Activated naive CD4-positive, alpha-beta T cell treated with anti-CD3 and anti-CD28 coated beads, Interleukin-2, amount 50 U/mL, for 72 hours (primary cell): Measurements from ENCODE around the gene MAU2. TPM values are rescaled to one million over a fixed set of nuclear protein-coding genes. Genes with fewer than 3 reads are reported as not detected.

ENCODE experiments used
- ATAC-seq, 2 donors: fragments of 150-1000 bp; cut with Tn5 transposase; 2 replicates each; pipeline ENCODE4 v1.10.0; 2021; ENCODE audit warnings: mild to moderate bottlenecking in 2 of 2, moderate library complexity in 2 of 2
- DNase-seq, 2 donors: peaks; one replicate each; pipeline ENCODE4 v3.0.0; 2021 to 2022; ENCODE audit warnings: low spot score in 2 of 2
- H3K27ac Mint-ChIP-seq, 2 donors: one replicate each; pipeline ENCODE4 v1.8.0; 2022; ENCODE audit warnings: mild to moderate bottlenecking in 2 of 2, mixed read lengths in 2 of 2
- H3K36me3 Mint-ChIP-seq, 2 donors: one replicate each; pipeline ENCODE4 v1.8.0; 2022; ENCODE audit warnings: mixed read lengths in 2 of 2
- H3K9me3 Mint-ChIP-seq, 2 donors: one replicate each; pipeline ENCODE4 v1.8.0; 2022; ENCODE audit warnings: mixed read lengths in 2 of 2
- total RNA-seq, 2 donors: library from RNA; stranded (reverse); gene quantifications; one replicate each; pipeline ENCODE4 v1.2.3, GENCODE V29; 2022

The MAU2 gene
- total RNA-seq, 2 donors from 2014 or later, result 36.0 to 62.2 TPM

DNA sequence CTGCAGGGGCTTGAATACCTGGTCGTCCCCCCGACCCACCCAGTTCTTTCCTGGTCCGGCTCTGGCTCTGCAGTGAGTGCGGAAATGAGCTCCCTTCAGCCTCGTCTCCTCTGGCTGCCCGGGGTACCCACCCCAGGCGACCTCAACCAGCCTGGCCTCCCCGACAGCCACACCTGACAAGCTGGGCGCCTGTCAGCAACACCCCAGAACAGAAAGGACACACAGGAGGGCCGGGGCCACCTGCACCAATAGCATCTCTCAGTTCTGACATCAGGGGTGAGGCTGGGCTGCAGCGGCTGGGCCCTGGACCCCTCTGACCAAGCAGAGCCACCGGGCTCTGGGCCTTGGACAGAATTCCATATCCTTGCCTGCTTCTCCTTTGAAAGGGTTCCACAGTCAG, 20.0 kb upstream of the MAU2 start:
- Mint-ChIP-seq H3K27ac (peak overlapping the region in 1 of 2 donors; percentile 66), H3K9me3 (no peaks in the 10 kb centered on the region), H3K36me3 (no peaks in the 10 kb centered on the region)
- DNase-seq (no peak), ATAC-seq (no peak)

DNA sequence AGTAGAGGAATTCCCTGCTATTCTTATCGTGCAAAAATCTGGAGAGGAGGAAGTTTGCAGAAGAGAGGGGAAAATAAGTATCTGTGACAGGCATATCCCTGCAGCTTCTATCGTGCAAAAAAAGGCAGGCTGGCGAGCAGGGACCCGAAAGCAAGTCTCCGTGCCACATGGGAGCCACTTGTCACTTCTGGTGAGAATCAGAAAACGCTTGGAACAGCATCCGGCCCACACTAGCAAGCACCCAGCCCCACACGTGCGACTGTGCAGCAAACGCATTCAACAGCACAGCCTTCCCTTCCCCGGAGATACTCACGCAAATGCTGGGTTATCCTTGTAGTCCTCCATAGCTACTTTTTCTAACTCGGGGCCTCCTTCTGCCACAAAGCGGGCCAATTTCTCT, 17.2 kb upstream of the MAU2 start:
- DNase-seq, result no peak
- no peaks in the 10 kb centered on the region for H3K9me3 Mint-ChIP-seq
- no peak for ATAC-seq
- H3K36me3 Mint-ChIP-seq, result no peaks in the 10 kb centered on the region
- H3K27ac Mint-ChIP-seq, result no peak overlapping the region

DNA sequence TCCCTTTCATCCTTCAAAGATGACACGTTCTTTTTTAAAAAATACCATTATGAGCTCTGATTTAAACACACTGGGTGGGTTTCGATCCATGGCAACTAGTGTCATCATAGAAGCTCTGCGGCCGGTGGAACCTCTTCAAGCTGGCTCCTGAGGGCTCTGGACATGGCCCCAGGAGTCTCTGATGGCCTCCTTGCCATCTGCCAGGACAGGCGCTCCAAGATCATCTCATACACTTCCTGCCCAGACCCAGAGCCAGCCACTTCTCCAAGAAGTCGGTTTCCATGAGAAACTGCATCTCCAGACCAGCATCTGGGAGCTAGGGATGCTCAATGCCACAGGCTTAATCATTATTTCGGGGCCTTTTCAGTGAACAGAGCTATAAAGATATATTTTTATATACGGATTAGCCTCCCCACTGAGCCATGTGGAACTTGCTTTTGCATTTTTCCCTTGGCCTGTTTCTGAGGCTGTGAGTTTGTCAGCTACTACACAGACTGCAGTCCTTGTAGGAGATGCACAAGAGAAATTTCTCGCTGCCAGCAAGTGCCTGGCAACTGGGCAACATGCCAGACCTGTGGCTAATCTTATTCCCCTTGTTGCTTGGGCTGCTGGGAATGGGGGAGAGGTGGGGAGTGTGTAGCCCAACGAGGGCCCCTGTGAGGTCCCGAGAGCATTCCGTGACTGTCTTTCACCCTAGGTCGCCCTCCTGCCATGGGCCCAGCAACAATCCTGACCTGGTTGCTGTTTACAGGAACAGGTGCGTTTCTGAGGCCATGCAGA, 16.3 kb upstream of the MAU2 start:
- peak overlapping the region in 1 of 2 donors; percentile 36 for H3K27ac Mint-ChIP-seq
- ATAC-seq, result no peak
- no peaks in the 10 kb centered on the region for H3K9me3 Mint-ChIP-seq

DNA sequence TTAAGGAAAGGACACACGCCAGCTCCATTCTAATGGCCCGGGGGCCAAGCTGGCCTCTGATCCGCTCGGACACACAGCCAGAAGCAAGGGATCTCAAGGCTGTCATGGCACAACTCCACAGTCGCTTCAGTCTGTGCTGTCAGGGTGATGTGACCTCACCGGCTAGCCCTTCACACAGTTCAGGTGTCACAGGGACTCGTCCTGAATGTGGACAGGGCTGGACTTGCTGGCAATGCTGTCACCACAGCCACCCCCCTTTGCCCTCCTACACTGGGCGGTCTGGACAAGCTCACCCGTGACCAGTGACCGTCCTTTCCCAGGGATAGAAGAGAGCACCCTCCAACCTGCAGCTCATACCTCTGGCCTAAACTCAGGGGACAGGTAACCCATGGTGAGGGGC, 15.6 kb upstream of the MAU2 start:
- no peak overlapping the region for H3K27ac Mint-ChIP-seq
- ATAC-seq (no peak), DNase-seq (no peak)
- H3K36me3 Mint-ChIP-seq, result no peaks in the 10 kb centered on the region
- H3K9me3 Mint-ChIP-seq, result no peaks in the 10 kb centered on the region

More for the DNA sequence above, 16.3 kb upstream of the MAU2 start:
- DNase-seq, result no peak
- H3K36me3 Mint-ChIP-seq, result no peaks in the 10 kb centered on the region

DNA sequence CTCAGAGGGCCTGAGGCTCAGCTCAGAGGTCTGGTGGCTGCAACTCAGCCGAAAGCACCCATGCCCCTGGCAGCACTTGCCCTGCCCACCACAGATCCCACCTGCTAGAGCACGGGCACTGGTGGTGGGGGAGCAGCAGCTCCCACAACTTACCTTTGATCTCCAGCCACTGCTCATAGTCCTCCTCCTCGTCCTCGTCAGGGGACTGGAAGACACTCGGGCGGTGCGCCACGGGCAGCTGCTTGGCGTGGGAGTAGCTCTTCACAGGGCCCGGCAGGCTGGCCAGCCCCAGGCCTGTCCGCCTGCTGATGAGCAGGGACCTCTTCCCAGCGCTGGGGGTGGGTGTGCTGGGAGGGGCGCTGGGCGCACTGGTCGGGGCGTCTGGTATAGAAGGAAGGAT, 14.9 kb upstream of the MAU2 start:
- ATAC-seq (no peak), DNase-seq (no peak)
- Mint-ChIP-seq H3K9me3 (no peaks in the 10 kb centered on the region), H3K36me3 (no peaks in the 10 kb centered on the region), H3K27ac (no peak overlapping the region)

DNA sequence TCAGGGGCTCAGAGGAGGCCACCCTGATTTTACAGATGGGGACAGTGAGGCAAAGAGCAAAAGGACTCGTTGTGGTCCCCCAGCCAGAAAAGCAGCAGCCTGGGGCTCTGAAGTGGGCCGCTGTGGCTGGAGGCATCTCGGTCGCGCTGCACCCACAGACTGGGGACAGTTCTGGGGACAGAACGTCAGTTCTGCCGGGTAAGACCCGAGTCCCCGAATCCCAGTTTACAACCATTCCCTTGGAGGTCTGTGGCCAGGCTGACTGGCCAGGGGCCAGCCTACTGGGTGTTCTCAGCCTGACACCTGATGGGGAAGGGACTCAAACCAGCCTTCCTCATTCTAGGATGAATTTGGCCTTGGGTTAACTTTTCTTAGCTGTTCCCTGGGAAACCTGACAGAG, 14.4 kb upstream of the MAU2 start:
- no peaks in the 10 kb centered on the region for H3K9me3 Mint-ChIP-seq
- no peak for DNase-seq
- H3K36me3 Mint-ChIP-seq, result no peaks in the 10 kb centered on the region
- H3K27ac Mint-ChIP-seq, result no peak overlapping the region
- no peak for ATAC-seq

DNA sequence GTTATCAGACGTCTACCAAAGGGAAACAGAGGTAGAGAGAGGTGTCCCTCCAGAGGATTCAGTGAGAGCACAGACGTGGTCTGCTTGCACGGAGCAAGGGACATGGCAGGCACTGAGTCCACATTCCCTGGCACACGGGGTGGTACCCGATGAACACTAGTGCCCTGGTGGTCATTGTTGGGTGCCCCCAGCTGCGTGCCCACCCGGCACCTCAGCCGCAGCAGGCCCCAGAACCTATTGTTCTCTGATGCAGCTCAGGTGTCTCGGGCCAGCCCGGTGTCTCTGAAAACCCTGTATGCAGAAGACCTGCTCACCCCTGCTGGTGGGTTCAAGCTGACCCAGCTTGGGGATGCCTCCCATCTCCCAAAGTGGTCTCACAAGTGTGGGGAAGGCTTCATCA, 12.3 kb upstream of the MAU2 start:
- H3K27ac Mint-ChIP-seq, result no peak overlapping the region
- no peaks in the 10 kb centered on the region for H3K36me3 Mint-ChIP-seq
- no peak for ATAC-seq
- no peak for DNase-seq
- no peaks in the 10 kb centered on the region for H3K9me3 Mint-ChIP-seq

DNA sequence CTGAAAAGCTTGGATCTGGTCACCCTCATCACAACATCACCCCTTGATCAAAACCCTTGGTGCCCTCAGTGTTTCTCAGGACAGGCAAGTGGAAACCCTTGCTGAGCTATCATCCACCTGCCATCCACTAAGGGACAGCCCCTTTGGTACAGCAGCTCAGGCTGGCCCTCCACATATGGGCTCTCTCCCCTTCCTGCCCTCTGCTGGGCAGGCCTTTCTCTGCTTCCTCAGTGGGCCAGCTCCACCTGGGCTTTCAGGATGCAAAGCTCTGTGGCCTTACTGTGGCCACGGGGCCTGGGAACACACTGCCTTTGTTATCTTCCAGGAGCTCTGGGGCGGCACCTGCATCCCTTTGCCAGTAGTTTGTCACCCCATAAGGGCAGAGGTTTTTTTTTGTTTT, 5.2 kb upstream of the MAU2 start:
- peak overlapping the region; percentile 43 to 88 for H3K27ac Mint-ChIP-seq
- ATAC-seq, result peak in 1 of 2 donors; percentile 27
- H3K9me3 Mint-ChIP-seq, result no peaks in the 10 kb centered on the region
- DNase-seq, result no peak
- H3K36me3 Mint-ChIP-seq, result peaks cover 5 to 6% of the 10 kb centered on the region in 2 donors

DNA sequence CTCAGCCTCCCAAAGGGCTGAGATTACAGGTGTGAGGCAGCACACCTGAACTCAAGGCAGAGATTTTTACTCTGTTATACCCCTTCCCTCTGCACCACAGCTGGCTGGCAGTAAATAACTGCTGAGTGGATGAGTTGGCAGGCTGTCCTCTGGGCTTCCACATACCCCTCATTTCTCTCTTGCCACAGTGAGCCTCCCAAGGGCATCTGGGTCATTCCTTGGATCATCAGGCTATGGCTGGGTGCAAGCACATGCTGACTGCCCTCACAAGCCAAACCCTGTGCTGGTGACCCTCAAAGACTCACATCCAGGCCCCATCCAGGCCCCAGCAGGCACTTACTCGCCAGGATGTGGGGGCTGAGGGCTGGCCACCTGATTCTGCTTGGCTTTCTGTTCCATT, 4.5 kb upstream of the MAU2 start:
- ATAC-seq, result no peak
- no peak for DNase-seq
- no peaks in the 10 kb centered on the region for H3K9me3 Mint-ChIP-seq
- peaks cover 5 to 6% of the 10 kb centered on the region in 2 donors for H3K36me3 Mint-ChIP-seq
- H3K27ac Mint-ChIP-seq, result peak overlapping the region; percentile 63 to 88

DNA sequence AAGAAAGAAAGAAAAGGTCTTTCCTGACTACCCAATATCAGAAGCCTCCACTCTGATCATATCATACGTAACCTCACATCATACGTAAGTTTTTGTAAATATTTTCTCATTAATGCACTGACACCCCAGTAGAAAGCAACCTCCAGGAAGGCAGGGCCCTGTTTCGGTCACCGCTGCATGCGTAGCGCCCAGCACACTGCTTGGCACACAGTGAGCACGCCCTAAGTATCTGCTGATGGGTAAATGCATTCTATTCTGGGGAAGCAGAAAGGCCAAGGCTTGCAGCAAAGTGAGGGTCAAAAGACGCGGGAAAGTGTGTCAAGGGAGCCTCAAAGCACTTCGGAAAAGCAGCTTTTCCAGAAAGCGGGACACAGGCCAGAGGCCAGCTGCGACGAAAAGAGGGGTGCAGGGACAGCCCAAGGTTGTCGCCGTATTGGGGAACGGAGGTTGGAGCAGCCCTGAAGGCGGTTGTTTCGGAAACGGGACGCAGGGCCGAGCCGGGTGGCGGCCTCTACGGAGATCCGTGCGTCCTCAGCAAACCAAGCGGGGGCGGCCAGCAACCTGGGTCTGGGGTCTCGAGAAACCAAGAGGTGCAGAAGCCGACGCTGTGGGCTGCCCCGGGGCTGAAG, 783 bp upstream of the MAU2 start:
- H3K36me3 Mint-ChIP-seq, result peaks cover 6 to 10% of the 10 kb centered on the region in 2 donors
- H3K9me3 Mint-ChIP-seq, result no peaks in the 10 kb centered on the region
- peak overlapping the region; percentile 89 to 100 for H3K27ac Mint-ChIP-seq
- ATAC-seq (peak; percentile 8 to 11), DNase-seq (peak in 1 of 2 donors; percentile 6)

DNA sequence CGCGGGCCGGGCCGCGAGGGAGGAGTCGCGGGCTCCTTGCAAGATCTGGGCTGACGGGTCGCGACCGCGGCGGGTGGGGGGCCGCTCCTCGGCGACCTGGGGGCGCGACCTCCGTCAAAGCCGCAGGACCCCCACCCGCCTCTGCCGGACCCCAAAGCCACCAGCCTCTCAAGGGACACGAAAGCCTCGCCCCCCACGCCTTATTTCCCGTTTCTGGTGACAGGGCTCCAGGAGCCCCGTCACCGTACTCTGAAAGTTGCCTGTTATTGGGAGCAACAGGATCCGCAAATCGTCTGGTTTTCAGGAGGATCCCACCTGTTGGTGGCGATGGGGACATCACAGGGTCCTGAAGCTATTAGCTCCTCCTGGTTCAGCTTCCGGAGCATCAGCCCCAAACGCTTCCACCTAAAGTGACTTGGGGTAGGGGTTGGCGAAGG, 530 bp downstream of the MAU2 start:
- ATAC-seq, result no peak
- Mint-ChIP-seq H3K9me3 (no peaks in the 10 kb centered on the region), H3K36me3 (peaks cover 6 to 20% of the 10 kb centered on the region in 2 donors), H3K27ac (peak overlapping the region; percentile 89 to 96)
- peak in 1 of 2 donors; percentile 17 for DNase-seq

DNA sequence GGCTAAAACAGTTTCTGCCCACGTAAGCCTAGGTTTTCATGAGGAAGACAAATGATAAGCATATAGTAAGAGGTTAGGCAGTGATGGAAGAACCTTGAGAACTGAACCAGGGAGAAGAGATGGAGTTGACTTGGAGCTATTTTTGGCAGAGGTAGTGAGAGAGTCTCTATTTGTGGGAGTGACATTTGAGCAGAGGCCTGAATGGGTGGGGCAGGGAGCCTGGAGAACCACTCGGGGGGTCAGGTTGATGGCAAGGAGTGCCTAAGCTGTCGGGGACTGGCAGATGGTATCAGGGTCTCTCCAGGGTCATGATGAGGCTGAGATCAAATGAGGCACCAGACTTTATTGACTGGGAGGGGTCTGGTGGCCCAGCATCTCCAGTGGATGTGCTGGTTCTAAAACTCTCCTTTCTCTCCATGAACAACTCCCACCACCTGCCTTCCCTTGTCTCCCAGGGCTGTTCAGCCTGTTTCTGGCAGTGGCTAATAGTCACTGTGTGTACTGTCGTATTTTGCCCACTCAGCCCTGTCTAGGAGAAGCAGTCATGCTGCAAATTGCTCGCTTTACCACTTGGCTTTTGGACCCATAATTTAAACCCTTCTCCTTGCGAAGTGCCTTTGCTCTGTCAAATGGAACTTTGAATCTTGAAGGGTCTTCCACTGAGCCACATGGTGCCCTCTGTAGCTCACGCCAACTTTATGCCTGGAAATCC, 3.6 kb downstream of the MAU2 start:
- no peaks in the 10 kb centered on the region for H3K9me3 Mint-ChIP-seq
- no peak for DNase-seq
- no peak for ATAC-seq
- H3K27ac Mint-ChIP-seq, result peak overlapping the region; percentile 44 to 48
- peaks cover 6 to 21% of the 10 kb centered on the region in 2 donors for H3K36me3 Mint-ChIP-seq

DNA sequence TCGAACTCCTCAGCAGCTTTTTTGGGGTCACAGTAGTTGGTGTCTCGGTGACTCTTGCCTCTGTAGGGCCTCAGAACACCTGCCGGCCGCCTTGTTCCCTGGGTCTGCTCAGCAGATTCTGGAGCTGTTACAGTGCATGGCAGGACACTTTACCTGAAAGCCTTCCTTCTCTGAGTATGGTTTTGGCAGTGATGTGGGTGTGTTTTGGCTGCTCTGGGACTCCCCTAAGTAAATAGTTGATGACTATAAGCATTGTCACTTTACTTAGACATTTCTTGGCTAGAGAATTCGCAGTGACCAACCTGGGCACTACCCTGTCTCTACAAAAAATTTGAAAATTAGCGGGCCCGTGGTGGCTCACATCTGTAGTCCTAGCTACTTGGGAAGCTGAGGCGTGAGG, 7.0 kb downstream of the MAU2 start:
- H3K27ac Mint-ChIP-seq, result peak overlapping the region in 1 of 2 donors; percentile 76
- H3K36me3 Mint-ChIP-seq, result peaks cover 0 to 15% of the 10 kb centered on the region in 2 donors
- no peak for ATAC-seq

DNA sequence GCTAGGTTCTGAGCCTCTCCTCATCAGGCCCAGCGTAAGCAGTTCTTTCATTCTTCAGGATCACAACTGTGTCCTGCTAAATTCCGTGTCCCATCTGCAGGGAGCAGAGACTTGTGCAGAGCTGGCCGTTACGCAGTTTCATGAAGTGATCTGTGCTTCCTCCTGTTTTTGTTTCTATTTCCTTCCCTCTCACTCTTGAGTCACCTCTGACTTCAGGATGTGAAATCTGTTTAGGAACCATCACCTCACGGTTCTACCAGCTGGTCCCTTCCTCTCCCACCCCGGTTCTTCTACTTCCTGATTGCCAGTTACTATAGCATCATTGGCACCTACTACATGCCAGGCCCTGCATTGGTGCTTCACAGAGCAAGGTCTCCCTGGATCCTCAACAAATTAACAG, 8.5 kb downstream of the MAU2 start:
- ATAC-seq (peak; percentile 56 to 67), DNase-seq (no peak)
- Mint-ChIP-seq H3K9me3 (no peaks in the 10 kb centered on the region), H3K27ac (peak overlapping the region; percentile 76 to 93), H3K36me3 (peaks cover 0 to 15% of the 10 kb centered on the region in 2 donors)

More for the DNA sequence above, 7.0 kb downstream of the MAU2 start:
- no peak for DNase-seq
- no peaks in the 10 kb centered on the region for H3K9me3 Mint-ChIP-seq

DNA sequence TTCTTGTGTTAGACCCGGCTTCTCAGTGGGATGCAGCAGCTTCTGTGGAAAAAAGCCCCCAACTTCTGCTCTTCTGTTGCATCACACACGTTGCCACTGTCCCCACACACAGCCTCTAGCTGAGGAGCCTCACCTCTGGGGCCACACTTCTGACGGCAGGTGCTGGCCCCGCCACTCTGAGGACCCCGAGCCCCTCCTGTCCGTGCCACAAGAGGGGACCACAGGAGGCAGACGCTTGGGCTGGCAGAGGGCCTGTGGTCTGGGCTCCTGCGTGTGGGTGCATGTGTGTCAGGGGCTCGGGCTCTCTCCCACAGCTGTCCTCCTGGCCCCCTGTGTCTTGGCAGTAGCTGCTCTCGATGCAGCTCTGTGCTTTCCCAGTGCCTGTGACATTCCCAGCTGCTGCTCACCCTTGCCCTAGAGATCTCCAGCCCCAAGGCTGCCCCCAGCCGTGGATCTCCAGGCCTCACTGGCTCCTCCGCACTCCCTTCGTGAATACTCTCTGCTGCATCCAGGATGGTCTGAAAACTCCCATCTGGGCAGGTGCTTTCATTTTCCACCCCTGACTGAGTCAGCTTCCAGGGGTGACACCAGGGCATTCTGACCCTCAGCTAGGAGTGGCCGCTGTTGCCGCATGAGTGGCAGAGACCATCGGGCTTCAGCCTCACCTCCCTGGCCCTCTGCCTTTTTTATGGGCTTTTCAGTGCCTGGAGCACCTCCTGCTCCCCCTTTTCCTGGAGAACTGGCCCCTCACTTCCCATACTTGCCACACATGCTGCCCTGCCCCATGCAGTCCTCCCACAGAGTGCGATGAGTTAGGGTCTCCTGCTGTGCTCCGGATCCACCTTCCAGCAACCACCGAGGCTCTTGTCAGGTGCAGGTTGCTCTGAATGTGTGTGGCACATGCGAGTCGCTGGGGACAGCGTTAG, 13.7 kb downstream of the MAU2 start:
- ATAC-seq (no peak), DNase-seq (no peak)
- Mint-ChIP-seq H3K9me3 (no peaks in the 10 kb centered on the region), H3K27ac (peak overlapping the region; percentile 78 to 93), H3K36me3 (peaks cover 0 to 4% of the 10 kb centered on the region in 2 donors)

DNA sequence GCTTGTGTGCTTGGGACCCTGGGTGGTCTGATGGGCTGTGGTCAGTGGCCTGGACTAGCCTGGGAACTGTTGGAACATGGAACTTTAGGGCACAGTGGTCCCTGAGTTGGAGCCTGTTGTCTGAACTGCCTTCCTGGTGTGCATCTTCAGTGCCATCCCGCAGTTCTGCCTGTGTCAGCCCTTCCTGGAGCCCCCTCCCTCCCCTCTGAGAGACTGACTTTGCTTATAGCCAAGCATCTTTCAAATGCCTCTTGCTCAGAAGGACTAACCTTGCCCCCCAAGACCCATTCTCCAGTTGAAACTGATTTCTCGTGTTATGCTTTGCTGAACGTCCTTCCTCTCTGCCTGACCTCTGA, 14.3 kb downstream of the MAU2 start:
- no peaks in the 10 kb centered on the region for H3K9me3 Mint-ChIP-seq
- peak overlapping the region; percentile 78 to 93 for H3K27ac Mint-ChIP-seq
- ATAC-seq, result no peak
- no peak for DNase-seq
- peaks cover 0 to 4% of the 10 kb centered on the region in 2 donors for H3K36me3 Mint-ChIP-seq
